SU-DHL-6 (cell line): ENCODE results near the gene CARD11.

Source experiments
- H2AFZ ChIP-seq: fragments of 200-600 bp; sonication (generic); 2 replicates; pipeline ENCODE4 v1.6.1; 2014; ENCODE audit warnings: low read depth, mild to moderate bottlenecking, moderate library complexity, mixed read lengths, antibody characterized with exemption, low read length; ENCODE audit not compliant: severe bottlenecking
- H3F3A ChIP-seq: fragments of 200-600 bp; shearing (Covaris generic); 2 replicates; pipeline ENCODE4 v1.6.0; 2016; ENCODE audit warnings: antibody characterized with exemption, mild to moderate bottlenecking; ENCODE audit not compliant: insufficient read depth
- H3K27ac ChIP-seq: fragments of 200-600 bp; sonication (generic); 2 replicates; pipeline ENCODE4 v1.5.1; 2016; ENCODE audit warnings: low read depth, mild to moderate bottlenecking, low read length, moderate library complexity, mixed read lengths
- H3K27me3 ChIP-seq: fragments of 200-600 bp; sonication (generic), shearing (Covaris generic); 2 replicates; pipeline ENCODE4 v1.6.0; 2014; ENCODE audit warnings: mild to moderate bottlenecking, low read length
- H3K36me3 ChIP-seq: fragments of 200-600 bp; sonication (generic); 2 replicates; pipeline ENCODE4 v1.6.1; 2014; ENCODE audit warnings: mild to moderate bottlenecking, low read length, mixed read lengths
- H3K4me2 ChIP-seq: fragments of 300-600, 200-600 bp; shearing (Covaris generic), sonication (generic); 2 replicates; pipeline ENCODE4 v1.6.0; 2014; ENCODE audit warnings: low read length, low read depth, mild to moderate bottlenecking; ENCODE audit not compliant: poor library complexity, severe bottlenecking
- H3K4me3 ChIP-seq: fragments of 200-600 bp; sonication (generic); 2 replicates; pipeline ENCODE4 v1.5.1; 2014; ENCODE audit warnings: antibody characterized with exemption, low read length, mild to moderate bottlenecking, mixed read lengths; ENCODE audit not compliant: insufficient read depth, poor library complexity, severe bottlenecking
- H3K79me2 ChIP-seq: fragments of 200-600 bp; sonication (generic); 2 replicates; pipeline ENCODE4 v1.6.1; 2014; ENCODE audit warnings: mild to moderate bottlenecking, low read length, moderate library complexity; ENCODE audit not compliant: insufficient read depth
- H3K9ac ChIP-seq: fragments of 200-600 bp; sonication (generic); 2 replicates; pipeline ENCODE4 v1.7.0; 2014; ENCODE audit warnings: mild to moderate bottlenecking, low read length
- H3K9me2 ChIP-seq: fragments of 200-600 bp; sonication (generic); replicated peaks from 2 replicates; pipeline ENCODE4 v1.6.1; 2014; ENCODE audit warnings: low read length; ENCODE audit not compliant: insufficient read depth
- H3K9me3 ChIP-seq: fragments of 200-600 bp; sonication (generic); 2 replicates; pipeline ENCODE4 v1.6.1; 2014; ENCODE audit warnings: low read length, mixed read lengths; ENCODE audit not compliant: insufficient read depth
- H4K20me1 ChIP-seq: fragments of 200-600 bp; sonication (generic); 2 replicates; pipeline ENCODE4 v1.6.1; 2014; ENCODE audit warnings: low read depth, mild to moderate bottlenecking, antibody characterized with exemption, low read length, moderate library complexity, mixed read lengths
- CTCF ChIP-seq: fragments of 200-600 bp; sonication (generic); IDR thresholded peaks from one replicate; pipeline ENCODE4 v1.5.1; 2017; ENCODE audit warnings: antibody characterized with exemption, mild to moderate bottlenecking, low read length, moderate library complexity; ENCODE audit not compliant: insufficient read depth, poor library complexity, severe bottlenecking
- EZH2phosphoT487 ChIP-seq: fragments of 200-600 bp; sonication (generic), shearing (Covaris generic); conservative IDR thresholded peaks from 2 replicates; pipeline ENCODE4 v1.6.1; 2018; ENCODE audit warnings: mild to moderate bottlenecking, antibody characterized with exemption, low read length, moderate library complexity, mixed read lengths

CARD11 gene

GRCh38 chr7:3043544-3044371, at the start of gene CARD11:
Gene CARD11 (minus strand): TSS chr7:3043867. CDS start chr7:2958506, 85,361 bp downstream.
- Histone ChIP-seq H3F3A (0 out of 2 replicates have a peak, but pooled peaks cover 3% of the 10 kb centered on the region), H3K27ac (peak within 1 kb of the TSS; percentile 81), H3K9me3 (no peaks in the 10 kb centered on the region), H3K9me2 (no peaks in the 10 kb centered on the region), H3K9ac (peak within 1 kb of the TSS; percentile 75), H3K4me2 (peak within 1 kb of the TSS; percentile 70), H3K36me3 (no peaks in the 10 kb centered on the region), H2AFZ (peak within 1 kb of the TSS; percentile 64), H3K79me2 (peaks cover 48% of the 10 kb centered on the region), H4K20me1 (no peaks in the 10 kb centered on the region), H3K4me3 (peak within 1 kb of the TSS; percentile 94), H3K27me3 (no peaks in the 10 kb centered on the region)
- no peak for TF ChIP-seq EZH2phosphoT487
- TF ChIP-seq CTCF, result no peak

DNA sequence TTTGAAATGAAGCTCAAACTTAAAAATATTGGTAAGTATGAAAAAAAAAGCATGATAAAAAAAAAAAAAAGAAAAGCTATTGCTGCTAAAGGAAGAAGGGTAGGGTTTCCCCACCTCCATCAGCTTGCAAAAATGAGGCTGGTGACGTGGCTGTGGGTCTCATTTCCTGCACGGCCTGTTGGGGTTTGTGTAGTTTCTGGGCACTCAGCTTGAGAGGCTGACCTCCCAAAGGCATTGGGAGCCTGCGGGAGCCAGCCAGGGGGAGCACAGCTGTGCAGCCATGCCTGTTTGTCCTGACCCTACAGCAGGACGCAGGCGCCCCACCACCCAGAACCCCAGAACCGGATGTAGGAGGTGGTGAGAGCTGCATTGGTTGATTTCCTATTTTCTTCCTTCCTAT, 48.8 kb upstream of the CARD11 start:
- Histone ChIP-seq H3F3A (no peaks in the 10 kb centered on the region), H2AFZ (peak overlapping the region; percentile 75), H3K4me3 (no peak overlapping the region), H3K27me3 (no peaks in the 10 kb centered on the region), H3K79me2 (no peaks in the 10 kb centered on the region), H3K36me3 (no peaks in the 10 kb centered on the region), H3K27ac (no peak overlapping the region), H3K9me3 (no peaks in the 10 kb centered on the region), H3K9ac (no peak overlapping the region), H3K4me2 (peak overlapping the region; percentile 14), H3K9me2 (no peaks in the 10 kb centered on the region), H4K20me1 (no peaks in the 10 kb centered on the region)
- no peak for TF ChIP-seq CTCF
- TF ChIP-seq EZH2phosphoT487, result no peak

DNA sequence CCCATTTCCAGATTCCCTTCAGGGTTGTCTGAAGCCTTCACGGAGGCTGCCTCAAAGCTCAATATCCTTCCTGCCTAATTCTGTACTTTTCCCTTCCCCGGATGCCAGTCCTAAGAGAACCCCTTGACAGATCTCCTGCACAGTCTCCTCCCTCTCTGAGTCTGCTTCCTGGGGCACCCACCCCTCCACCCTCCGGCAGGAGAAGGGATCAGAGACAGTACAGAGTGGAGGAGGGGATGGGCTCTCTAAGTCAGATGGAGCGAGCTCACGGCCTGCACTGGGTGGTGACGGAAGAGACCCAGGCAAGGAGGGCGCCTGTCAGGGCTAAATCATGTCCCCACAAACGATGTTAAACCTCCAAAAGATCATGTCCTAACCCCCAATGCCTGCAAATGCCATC, 48.0 kb upstream of the CARD11 start:
- Histone ChIP-seq H3K4me2 (no peak overlapping the region), H3K9me3 (no peaks in the 10 kb centered on the region), H3K36me3 (no peaks in the 10 kb centered on the region), H3K27ac (no peak overlapping the region), H3K9ac (no peak overlapping the region), H4K20me1 (no peaks in the 10 kb centered on the region), H3K4me3 (no peak overlapping the region), H3K9me2 (no peaks in the 10 kb centered on the region), H3K27me3 (no peaks in the 10 kb centered on the region), H3K79me2 (no peaks in the 10 kb centered on the region), H2AFZ (no peak overlapping the region), H3F3A (no peaks in the 10 kb centered on the region)
- no peak for TF ChIP-seq CTCF
- no peak for TF ChIP-seq EZH2phosphoT487
